ENCODE measurements around the gene CYGB. TPM values are rescaled to one million over a fixed set of nuclear protein-coding genes. Genes with fewer than 3 reads are reported as not detected.

Gene CYGB
- total and polyA plus RNA-seq, 2 of the 13 experiments (the other 11 are each of a cell fraction or from before 2014, with no cell fraction given) = 18.9 to 27.1 TPM

- TF ChIP-seq HOMEZ (CRISPR knock-in tag; IDR thresholded peaks at IDR 0.05; ENCODE audit: low read depth) (no peak; the same call in 1 of the 2 replicates), RFX3 (CRISPR knock-in tag; IDR thresholded peaks at IDR 0.05) (no peak), GPN1 (CRISPR knock-in tag; IDR thresholded peaks at IDR 0.05; ENCODE audit: borderline replicate concordance) (no peak), RXRA (CRISPR knock-in tag; IDR thresholded peaks at IDR 0.05) (peak; percentile 27; the same call in 1 of the 2 replicates), FOXA1 (IDR thresholded peaks at IDR 0.05) (no peak), FOXA1 (CRISPR knock-in tag; IDR thresholded peaks at IDR 0.05) (no peak), SP2 (CRISPR knock-in tag; IDR thresholded peaks at IDR 0.05) (no peak), KLF11 (CRISPR knock-in tag; IDR thresholded peaks at IDR 0.05) (peak; percentile 78; the same call in 1 of the 2 replicates), GATA4 (IDR thresholded peaks at IDR 0.05; ENCODE audit: borderline replicate concordance, low read depth) (no peak), HOXA7 (CRISPR knock-in tag; IDR thresholded peaks at IDR 0.05) (no peak), MAX (IDR thresholded peaks at IDR 0.05) (peak; percentile 97), HNRNPH1 (optimal IDR thresholded peaks at IDR 0.05; ENCODE audit: low read depth, low read length) (no peak), ZNF136 (CRISPR knock-in tag; IDR thresholded peaks at IDR 0.05; ENCODE audit: low read depth) (no peak; the same call in 1 of the 2 replicates), ZNF292 (CRISPR knock-in tag; IDR thresholded peaks at IDR 0.05; ENCODE audit: borderline replicate concordance, low read depth) (peak; percentile 14; the same call in 1 of the 2 replicates), SMAD1 (CRISPR knock-in tag; IDR thresholded peaks at IDR 0.05; ENCODE audit: borderline replicate concordance, low read depth) (no peak; the same call in 1 of the 2 replicates), TCF7L2 (IDR thresholded peaks at IDR 0.05; ENCODE audit: low read depth, low read length) (no peak), ZNF550 (CRISPR knock-in tag; IDR thresholded peaks at IDR 0.05; ENCODE audit: borderline replicate concordance) (0 out of 2 replicates have a peak, but pooled peaks have one; percentile 1), PLRG1 (conservative IDR thresholded peaks at IDR 0.05) (no peak), ZSCAN20 (CRISPR knock-in tag; IDR thresholded peaks at IDR 0.05; ENCODE audit: borderline replicate concordance) (no peak), KAT8 (CRISPR knock-in tag; IDR thresholded peaks at IDR 0.05) (no peak), ATF7 (IDR thresholded peaks at IDR 0.05) (no peak), ATF7 (CRISPR knock-in tag; IDR thresholded peaks at IDR 0.05) (no peak), NFE2 (CRISPR knock-in tag; IDR thresholded peaks at IDR 0.05) (no peak), ATF3 (CRISPR knock-in tag; IDR thresholded peaks at IDR 0.05) (peak; percentile 44; the same call in 1 of the 2 replicates), GMEB2 (CRISPR knock-in tag; IDR thresholded peaks at IDR 0.05; ENCODE audit: low read depth) (no peak), SOX13 (IDR thresholded peaks at IDR 0.05) (no peak), SOX13 (CRISPR knock-in tag; conservative IDR thresholded peaks at IDR 0.05 in 1 of 2, IDR thresholded peaks at IDR 0.05 in 1 of 2) (peak in 1 of 2 experiments; percentile 28; a peak in 1 of 4 replicates), CREB1 (IDR thresholded peaks at IDR 0.05) (no peak), CREB1 (CRISPR knock-in tag; IDR thresholded peaks at IDR 0.05) (no peak)
Measured at GRCh38 chr17:76506408-76507345, 30.8 kb downstream of the CYGB start (continued).
